GM19467 (cell line): Measurements from ENCODE around the gene RASA4.
"Not testable (repeated sequence)": the region's sequence is repeated elsewhere in the genome, so short reads cannot be mapped to it uniquely, and the experiment has no call there.

Source experiments
- ATAC-seq: cut with Tn5 transposase; IDR thresholded peaks from one replicate; pipeline ENCODE4 v1.9.1; 2021; ENCODE audit warnings: mild to moderate bottlenecking, moderate library complexity; ENCODE audit not compliant: unreplicated experiment

Gene RASA4

GRCh38 chr7:102609734-102610133 lies 6.8 kb downstream of the RASA4 start:
- ATAC-seq: not testable (repeated sequence)

- not testable (repeated sequence) for ATAC-seq
These were observed 9.7 kb downstream of the RASA4 start for GRCh38 chr7:102606848-102607247.

- ATAC-seq: not testable (repeated sequence)
These were observed 12.0 kb downstream of the RASA4 start for GRCh38 chr7:102604431-102605145.

- not testable (repeated sequence) for ATAC-seq
These were observed 14.2 kb downstream of the RASA4 start for GRCh38 chr7:102602317-102602716.

GRCh38 chr7:102599699-102600098 lies 16.9 kb downstream of the RASA4 start:
- not testable (repeated sequence) for ATAC-seq

- ATAC-seq: not testable (repeated sequence)
These were observed 20.5 kb downstream of the RASA4 start for GRCh38 chr7:102596036-102596435.

- ATAC-seq: peak; percentile 66
These were observed 22.8 kb downstream of the RASA4 start for GRCh38 chr7:102593637-102594334.

- peak; percentile 39 for ATAC-seq
These were observed 24.0 kb downstream of the RASA4 start for GRCh38 chr7:102592477-102593019.

GRCh38 chr7:102589857-102590256 lies 26.7 kb downstream of the RASA4 start:
- peak; percentile 41 for ATAC-seq

- ATAC-seq: not testable (repeated sequence)
These were observed 33.1 kb downstream of the RASA4 start for GRCh38 chr7:102583495-102583894.

GRCh38 chr7:102581722-102582121 lies 34.8 kb downstream of the RASA4 start:
- not testable (repeated sequence) for ATAC-seq

GRCh38 chr7:102578486-102578885 lies 38.1 kb downstream of the RASA4 start:
- not testable (repeated sequence) for ATAC-seq

- ATAC-seq: not testable (repeated sequence)
These were observed 39.0 kb downstream of the RASA4 start for GRCh38 chr7:102577315-102578240.

GRCh38 chr7:102576363-102576762 lies 40.2 kb downstream of the RASA4 start:
- not testable (repeated sequence) for ATAC-seq

- not testable (repeated sequence) for ATAC-seq
These were observed 41.9 kb downstream of the RASA4 start for GRCh38 chr7:102574607-102575006.

GRCh38 chr7:102572261-102573239 lies 44.0 kb downstream of the RASA4 start, which contains the start of gene POLR2J3:
POLR2J3 (minus strand) TSS chr7:102572583; CDS start chr7:102572521, 62 bp downstream.
- peak; percentile 90 for ATAC-seq

- not testable (repeated sequence) for ATAC-seq
These were observed 47.9 kb downstream of the RASA4 start for GRCh38 chr7:102568620-102569019.

GRCh38 chr7:102550808-102551422 lies 65.6 kb downstream of the RASA4 start, which contains the start of gene SPDYE2:
SPDYE2 (plus strand) TSS chr7:102551226; CDS start chr7:102553256, 2,030 bp downstream.
- not testable (repeated sequence) for ATAC-seq

- peak; percentile 53 for ATAC-seq
These were observed 70.2 kb downstream of the RASA4 start for GRCh38 chr7:102546353-102546752.
